SK-N-SH (cell line): Measurements from ENCODE around the gene KY.

Source experiments
- CTCF ChIP-seq: fragments of 200-600 bp; sonication (generic); IDR thresholded peaks from 2 replicates; pipeline ENCODE4 v1.6.1; 2017; ENCODE audit warnings: antibody characterized with exemption, mild to moderate bottlenecking, moderate library complexity
- EP300 ChIP-seq, 2 experiments: IDR thresholded peaks; 2 replicates each; pipeline versions ENCODE4 v1.4.0 to v1.6.1; 2012; ENCODE audit warnings: borderline replicate concordance in 1 of 2, low read depth in 1 of 2, low read length in 1 of 2
- EZH2phosphoT487 ChIP-seq: fragments of 200-600 bp; sonication (generic); IDR thresholded peaks from 2 replicates; pipeline ENCODE4 v1.6.1; 2017; ENCODE audit warnings: low read depth, mixed run types, mild to moderate bottlenecking, antibody characterized with exemption, moderate library complexity, borderline replicate concordance
- JUND ChIP-seq: IDR thresholded peaks from 2 replicates; pipeline ENCODE4 v1.4.0; 2012
- MEF2A ChIP-seq: IDR thresholded peaks from 2 replicates; pipeline ENCODE4 v1.4.0; 2012; ENCODE audit warnings: low read depth, borderline replicate concordance
- MXI1 ChIP-seq: IDR thresholded peaks from 2 replicates; pipeline ENCODE4 v1.6.1; 2012; ENCODE audit warnings: mild to moderate bottlenecking, low read depth, low read length, improper control_type of control experiment
- POLR2AphosphoS5 ChIP-seq: IDR thresholded peaks from 2 replicates; pipeline ENCODE4 v1.6.1; 2012; ENCODE audit warnings: low read depth, low read length
- RAD21 ChIP-seq: IDR thresholded peaks from 2 replicates; pipeline ENCODE4 v1.6.1; 2012; ENCODE audit warnings: mild to moderate bottlenecking, low read length
- TAF1 ChIP-seq: IDR thresholded peaks from 2 replicates; pipeline ENCODE4 v1.6.1; 2012; ENCODE audit warnings: low read depth, mild to moderate bottlenecking, low read length, moderate library complexity, borderline replicate concordance
- YY1 ChIP-seq: IDR thresholded peaks from 2 replicates; pipeline ENCODE4 v1.4.0; 2012; ENCODE audit warnings: low read depth, mild to moderate bottlenecking
- TF ChIP-seq, protein P1 (sequence below): IDR thresholded peaks from 2 replicates; pipeline ENCODE4 v1.6.1; 2012; ENCODE audit warnings: mild to moderate bottlenecking, low read depth, low read length, moderate library complexity
- TF ChIP-seq, protein P2 (sequence below): IDR thresholded peaks from 2 replicates; pipeline ENCODE4 v1.4.0; 2012; ENCODE audit warnings: low read depth

- TF ChIP-seq, protein P1, sequence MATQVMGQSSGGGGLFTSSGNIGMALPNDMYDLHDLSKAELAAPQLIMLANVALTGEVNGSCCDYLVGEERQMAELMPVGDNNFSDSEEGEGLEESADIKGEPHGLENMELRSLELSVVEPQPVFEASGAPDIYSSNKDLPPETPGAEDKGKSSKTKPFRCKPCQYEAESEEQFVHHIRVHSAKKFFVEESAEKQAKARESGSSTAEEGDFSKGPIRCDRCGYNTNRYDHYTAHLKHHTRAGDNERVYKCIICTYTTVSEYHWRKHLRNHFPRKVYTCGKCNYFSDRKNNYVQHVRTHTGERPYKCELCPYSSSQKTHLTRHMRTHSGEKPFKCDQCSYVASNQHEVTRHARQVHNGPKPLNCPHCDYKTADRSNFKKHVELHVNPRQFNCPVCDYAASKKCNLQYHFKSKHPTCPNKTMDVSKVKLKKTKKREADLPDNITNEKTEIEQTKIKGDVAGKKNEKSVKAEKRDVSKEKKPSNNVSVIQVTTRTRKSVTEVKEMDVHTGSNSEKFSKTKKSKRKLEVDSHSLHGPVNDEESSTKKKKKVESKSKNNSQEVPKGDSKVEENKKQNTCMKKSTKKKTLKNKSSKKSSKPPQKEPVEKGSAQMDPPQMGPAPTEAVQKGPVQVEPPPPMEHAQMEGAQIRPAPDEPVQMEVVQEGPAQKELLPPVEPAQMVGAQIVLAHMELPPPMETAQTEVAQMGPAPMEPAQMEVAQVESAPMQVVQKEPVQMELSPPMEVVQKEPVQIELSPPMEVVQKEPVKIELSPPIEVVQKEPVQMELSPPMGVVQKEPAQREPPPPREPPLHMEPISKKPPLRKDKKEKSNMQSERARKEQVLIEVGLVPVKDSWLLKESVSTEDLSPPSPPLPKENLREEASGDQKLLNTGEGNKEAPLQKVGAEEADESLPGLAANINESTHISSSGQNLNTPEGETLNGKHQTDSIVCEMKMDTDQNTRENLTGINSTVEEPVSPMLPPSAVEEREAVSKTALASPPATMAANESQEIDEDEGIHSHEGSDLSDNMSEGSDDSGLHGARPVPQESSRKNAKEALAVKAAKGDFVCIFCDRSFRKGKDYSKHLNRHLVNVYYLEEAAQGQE: no peak
- no peak for TF ChIP-seq JUND
- no peak for TF ChIP-seq CTCF
- TF ChIP-seq TAF1: no peak
- TF ChIP-seq RAD21: no peak
- TF ChIP-seq, protein P2, sequence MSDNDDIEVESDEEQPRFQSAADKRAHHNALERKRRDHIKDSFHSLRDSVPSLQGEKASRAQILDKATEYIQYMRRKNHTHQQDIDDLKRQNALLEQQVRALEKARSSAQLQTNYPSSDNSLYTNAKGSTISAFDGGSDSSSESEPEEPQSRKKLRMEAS: no peak
- TF ChIP-seq MEF2A: no peak
- TF ChIP-seq MXI1: no peak
- TF ChIP-seq EZH2phosphoT487: no peak
- no peak for TF ChIP-seq EP300 (IDR thresholded peaks at IDR 0.05; ENCODE audit: borderline replicate concordance in 1 of 2, low read depth in 1 of 2, low read length in 1 of 2)
- TF ChIP-seq POLR2AphosphoS5: no peak
- no peak for TF ChIP-seq YY1
These were observed 30.7 kb upstream of the KY start for GRCh38 chr3:134681522-134681900.
